ENCODE measurements around the gene ERCC2.

ERCC2 gene

DNA sequence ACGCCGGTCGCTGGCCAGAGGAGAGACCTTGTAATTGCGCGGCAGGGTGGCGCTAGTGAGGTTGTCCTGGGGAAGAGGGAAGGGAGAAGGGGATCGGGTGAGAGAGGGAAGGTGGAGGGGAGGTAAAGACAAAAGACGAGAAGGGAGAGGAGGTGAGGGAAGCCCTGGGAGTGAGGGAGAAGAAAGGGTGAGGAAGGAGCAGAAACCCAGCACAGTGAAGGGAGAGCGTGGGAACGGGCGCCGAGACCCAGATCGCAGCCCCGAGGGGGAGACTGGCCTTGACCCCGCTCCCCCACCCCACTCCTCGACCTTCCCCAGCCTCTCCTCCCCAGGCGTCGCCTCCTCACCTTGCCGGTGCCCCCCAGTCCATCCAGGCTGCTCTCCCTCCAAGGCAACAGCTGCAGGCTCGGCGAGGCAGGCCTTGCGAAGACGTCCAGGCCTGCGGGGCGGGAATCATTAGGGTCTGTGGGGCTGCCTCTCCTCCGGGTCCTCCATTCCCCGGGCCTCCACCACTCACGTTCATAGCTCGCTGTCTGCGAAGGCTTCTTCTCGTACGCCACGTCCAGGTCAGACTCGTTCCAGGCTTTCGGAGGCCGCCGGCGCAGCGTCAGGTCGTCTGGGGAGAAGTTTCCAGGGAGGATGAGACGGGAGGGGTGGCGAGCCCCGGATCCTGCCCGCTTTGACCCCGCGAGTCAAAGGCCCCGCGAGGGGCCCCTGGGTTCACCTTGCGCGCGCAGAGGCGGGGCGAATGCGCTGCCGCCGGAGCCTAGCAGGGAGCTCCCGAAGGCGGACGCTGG is 25.6 kb upstream of the ERCC2 start:
- TF ChIP-seq CTCF (IDR thresholded peaks at IDR 0.05; ENCODE audit: low read depth, low read length) = no peak
- DNase-seq (ENCODE audit: extremely low read depth, low read depth) = no peak

DNA sequence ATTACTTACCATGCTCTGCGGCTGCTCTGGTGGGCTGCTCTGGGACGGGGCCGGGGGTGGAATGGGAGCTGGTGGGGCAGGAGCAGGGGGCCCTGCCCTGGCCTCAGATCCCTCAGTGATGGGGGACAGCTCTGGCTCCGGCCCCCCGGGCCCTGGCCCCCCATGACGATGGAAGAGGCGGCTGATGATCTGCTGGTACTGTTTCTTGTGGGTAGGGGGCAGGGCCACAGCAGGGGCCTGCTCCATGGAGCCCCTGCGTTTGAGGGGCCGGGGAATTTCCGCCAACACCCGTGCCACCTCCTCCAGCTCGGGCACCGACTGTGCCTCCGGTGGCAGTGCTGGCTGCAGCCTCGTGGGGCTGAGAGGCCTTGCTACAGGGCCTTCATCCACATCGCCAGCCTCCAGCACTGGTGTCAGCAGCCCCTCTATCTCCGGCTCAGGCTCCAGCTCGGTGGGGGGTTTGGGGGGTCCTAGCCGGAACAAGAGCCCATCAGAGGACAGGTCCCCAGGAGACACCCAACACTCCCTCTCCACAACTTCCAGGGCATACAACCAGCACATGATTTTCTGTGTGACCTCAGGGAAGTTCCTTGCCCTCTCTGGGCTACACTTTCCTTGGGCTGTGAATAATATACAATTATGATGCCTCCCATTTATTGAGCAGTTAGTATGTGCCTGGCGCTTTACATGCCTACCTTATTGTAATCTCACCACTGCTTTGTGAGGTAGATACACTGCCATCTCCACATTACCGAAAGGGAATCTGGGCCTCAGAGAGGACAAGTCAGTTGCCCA is 21.7 kb upstream of the ERCC2 start:
- no peak for TF ChIP-seq CTCF (IDR thresholded peaks at IDR 0.05; ENCODE audit: low read depth, low read length)
- DNase-seq (ENCODE audit: extremely low read depth, low read depth) = no peak

- no peak for DNase-seq (ENCODE audit: extremely low read depth, low read depth)
- TF ChIP-seq CTCF (IDR thresholded peaks at IDR 0.05; ENCODE audit: low read depth, low read length) = no peak
Measured at GRCh38 chr19:45391346-45391745, 21.0 kb upstream of the ERCC2 start.

GRCh38 chr19:45385392-45386221 is 15.2 kb upstream of the ERCC2 start:
- no peak for TF ChIP-seq CTCF (IDR thresholded peaks at IDR 0.05; ENCODE audit: low read depth, low read length)
- DNase-seq (ENCODE audit: extremely low read depth, low read depth) = no peak

DNA sequence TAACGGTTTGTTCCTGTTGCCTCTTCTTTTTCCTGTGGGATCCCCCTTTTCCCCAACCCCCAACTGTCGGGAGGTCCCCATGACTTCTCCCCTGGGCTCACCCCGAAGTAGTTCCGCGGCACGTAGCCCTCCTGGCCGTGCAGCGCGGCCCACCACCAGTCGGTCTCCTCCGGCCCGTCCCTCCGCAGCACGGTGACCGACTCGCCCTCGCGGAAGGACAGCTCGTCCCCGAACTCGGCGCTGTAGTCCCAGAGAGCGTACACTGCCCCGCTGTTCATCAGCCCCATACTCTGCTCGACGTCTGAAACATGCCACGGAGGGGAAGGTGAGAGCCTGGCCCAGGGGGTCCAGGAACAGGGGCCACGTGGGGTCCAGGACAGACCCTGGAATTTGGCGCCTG is 12.1 kb upstream of the ERCC2 start:
- no peak for DNase-seq (ENCODE audit: extremely low read depth, low read depth)
- no peak for TF ChIP-seq CTCF (IDR thresholded peaks at IDR 0.05; ENCODE audit: low read depth, low read length)

GRCh38 chr19:45380107-45380506 is 9.7 kb upstream of the ERCC2 start:
- TF ChIP-seq CTCF (IDR thresholded peaks at IDR 0.05; ENCODE audit: low read depth, low read length) = no peak
- DNase-seq (ENCODE audit: extremely low read depth, low read depth) = no peak

Measured in AG09319 (cell line).